Stimulated activated CD8-positive, alpha-beta memory T cell treated with anti-CD3 and anti-CD28 coated beads, Interleukin-4, amount 100 ng/mL, for 1 hour (primary cell): ENCODE results near the gene CXorf49.
"Not testable (repeated sequence)": the region's sequence is repeated elsewhere in the genome, so short reads cannot be mapped to it uniquely, and the experiment has no call there.

Source experiments
- DNase-seq, 2 donors: peaks; one replicate each; pipeline ENCODE4 v3.0.0-alpha.2; 2020; ENCODE audit warnings: low read depth in 2 of 2, low spot score in 1 of 2

Gene CXorf49

GRCh38 chrX:71718185-71718584 is at the start of gene CXorf49:
Gene CXorf49 (minus strand): TSS chrX:71718285. CDS start chrX:71718151, 134 bp downstream.
- not testable (repeated sequence) for DNase-seq

- not testable (repeated sequence) for DNase-seq
These were observed 49.0 kb upstream of the CXorf49 start for GRCh38 chrX:71767134-71767533.

- DNase-seq, result not testable (repeated sequence)
These were observed 47.5 kb upstream of the CXorf49 start for GRCh38 chrX:71765613-71766012.

GRCh38 chrX:71764832-71765231 is 46.7 kb upstream of the CXorf49 start:
- not testable (repeated sequence) for DNase-seq

GRCh38 chrX:71763049-71763448 is 45.0 kb upstream of the CXorf49 start, which contains the start of gene CXorf49B:
Gene CXorf49B (plus strand): TSS chrX:71763349. CDS start chrX:71763424, 75 bp downstream.
- not testable (repeated sequence) for DNase-seq

GRCh38 chrX:71760688-71761281 is 42.7 kb upstream of the CXorf49 start:
- DNase-seq, result not testable (repeated sequence)

GRCh38 chrX:71720289-71720886 is 2.3 kb upstream of the CXorf49 start:
- not testable (repeated sequence) for DNase-seq

GRCh38 chrX:71719195-71719594 is 1.1 kb upstream of the CXorf49 start:
- DNase-seq, result not testable (repeated sequence)

GRCh38 chrX:71716323-71716722 is 1.8 kb downstream of the CXorf49 start:
- not testable (repeated sequence) for DNase-seq

- not testable (repeated sequence) for DNase-seq
These were observed 2.5 kb downstream of the CXorf49 start for GRCh38 chrX:71715551-71715950.

GRCh38 chrX:71714064-71714463 is 4.0 kb downstream of the CXorf49 start:
- DNase-seq, result not testable (repeated sequence)

GRCh38 chrX:71702853-71703252 is 15.2 kb downstream of the CXorf49 start:
- DNase-seq, result not testable (repeated sequence)

- DNase-seq, result not testable (repeated sequence)
These were observed 19.1 kb downstream of the CXorf49 start for GRCh38 chrX:71699023-71699344.

GRCh38 chrX:71698299-71699022 is 19.6 kb downstream of the CXorf49 start:
- not testable (repeated sequence) for DNase-seq

GRCh38 chrX:71697466-71698298 is 20.4 kb downstream of the CXorf49 start:
- DNase-seq, result not testable (repeated sequence)

- DNase-seq, result not testable (repeated sequence)
These were observed 21.2 kb downstream of the CXorf49 start for GRCh38 chrX:71696641-71697465.

- DNase-seq, result no peak
These were observed 38.4 kb downstream of the CXorf49 start for GRCh38 chrX:71679575-71680207.

GRCh38 chrX:71677195-71677594 is 40.9 kb downstream of the CXorf49 start:
- not testable (repeated sequence) for DNase-seq

GRCh38 chrX:71676068-71676795 is 41.9 kb downstream of the CXorf49 start:
- not testable (repeated sequence) for DNase-seq
